SK-N-SH (cell line): ENCODE data around the gene MPV17.

Experiments
- CTCF ChIP-seq: fragments of 200-600 bp; sonication (generic); IDR thresholded peaks from 2 replicates; pipeline ENCODE4 v1.6.1; 2017; ENCODE audit warnings: antibody characterized with exemption, mild to moderate bottlenecking, moderate library complexity
- EZH2phosphoT487 ChIP-seq: fragments of 200-600 bp; sonication (generic); IDR thresholded peaks from 2 replicates; pipeline ENCODE4 v1.6.1; 2017; ENCODE audit warnings: low read depth, mixed run types, mild to moderate bottlenecking, antibody characterized with exemption, moderate library complexity, borderline replicate concordance
- IRF3 ChIP-seq: fragments of 150-350 bp; IDR thresholded peaks from 2 replicates; pipeline ENCODE4 v1.6.1; 2016; ENCODE audit warnings: mild to moderate bottlenecking, low read depth, low read length
- JUND ChIP-seq: IDR thresholded peaks from 2 replicates; pipeline ENCODE4 v1.4.0; 2012
- MAX ChIP-seq: IDR thresholded peaks from 2 replicates; pipeline ENCODE4 v1.4.0; 2012; ENCODE audit warnings: low read depth
- NFIC ChIP-seq: IDR thresholded peaks from 2 replicates; pipeline ENCODE4 v1.4.0; 2012; ENCODE audit warnings: borderline replicate concordance
- TCF12 ChIP-seq: IDR thresholded peaks from 2 replicates; pipeline ENCODE4 v1.4.0; 2012
- USF2 ChIP-seq: fragments of 150-350 bp; IDR thresholded peaks from 2 replicates; pipeline ENCODE4 v1.6.1; 2017; ENCODE audit warnings: antibody characterized with exemption, low read length, low read depth, borderline replicate concordance
- ZBTB33 ChIP-seq: IDR thresholded peaks from 2 replicates; pipeline ENCODE4 v1.4.0; 2012; ENCODE audit warnings: low read depth, borderline replicate concordance

- TF ChIP-seq JUND: no peak
- TF ChIP-seq ZBTB33: no peak
- TF ChIP-seq CTCF: no peak
- no peak for TF ChIP-seq EZH2phosphoT487
- TF ChIP-seq USF2: no peak
- no peak for TF ChIP-seq IRF3
- TF ChIP-seq MAX: no peak
- no peak for TF ChIP-seq NFIC
- TF ChIP-seq TCF12: no peak
Measured at GRCh38 chr2:27288610-27289009, 34.3 kb downstream of the MPV17 start.
